Pancreas (tissue), 10 donors: ENCODE results near the gene AGL. TPM values are rescaled to one million over a fixed set of nuclear protein-coding genes. Genes with fewer than 3 reads are reported as not detected.

Experiments used
- ATAC-seq, 4 donors: fragments of 200-7000 bp; cut with Tn5 transposase; one replicate each; pipeline versions ENCODE4 v1.8.0 to v1.9.1; 2020; ENCODE audit warnings: mild to moderate bottlenecking in 4 of 4, moderate library complexity in 4 of 4
- DNase-seq, 6 donors: peaks; one replicate each; pipeline ENCODE4 v3.0.0-alpha.2; 2020
- FAIRE-seq: peaks from 2 replicates; lab custom pipeline; 2012; peaks lifted over from hg19 to GRCh38; lab: Jason Lieb, UNC
- H3K27ac ChIP-seq, 4 donors: fragments of 200-600 bp; sonication (generic); 1 replicate in 3 of 4; 2 replicates in 1 of 4; pipeline versions ENCODE4 v1.5.0 to v1.8.0; 2020
- H3K27me3 ChIP-seq, 4 donors: fragments of 200-600 bp; one replicate each; pipeline ENCODE4 v1.8.0; 2021
- H3K36me3 ChIP-seq, 3 donors: fragments of 200-600 bp; sonication (generic) in 1 of 3; one replicate each; pipeline versions ENCODE4 v1.5.0 to v1.8.0; 2020 to 2021
- H3K4me1 ChIP-seq, 3 donors: fragments of 200-600 bp; one replicate each; pipeline ENCODE4 v1.8.0; 2021
- H3K4me3 ChIP-seq, 4 donors: fragments of 200-600 bp; sonication (generic) in 2 of 4; one replicate each; pipeline versions ENCODE4 v1.5.0 to v1.8.0; 2020 to 2021
- H3K9me3 ChIP-seq, 4 donors: fragments of 200-600 bp; one replicate each; pipeline ENCODE4 v1.8.0; 2021
- CTCF ChIP-seq, 4 donors: fragments of 200-600 bp; sonication (generic) in 3 of 4; IDR thresholded peaks; one replicate each; pipeline versions ENCODE4 v1.5.0 to v1.8.0; 2021; ENCODE audit warnings: antibody characterized with exemption in 4 of 4
- WGBS, 2 donors: extraction: QIAGEN DNeasy Blood & Tissue Kit; methylation state at CpG; one replicate each; pipeline ENCODE4 v1.1.7; 2013; 5-methylcytosine and 5-hydroxymethylcytosine counted together
- intact Hi-C, 3 donors: fragments of 100-400 bp; cut with DNase I; formaldehyde crosslinking; loops; one replicate each; pipeline versions ENCODE4 v1.11.1 to v1.14.2; 2022
- polyA plus RNA-seq, 2 donors: library from polyadenylated mRNA; stranded (reverse); fragments of 200-250 nt; gene quantifications; one replicate each; pipeline ENCODE4 v1.2.3, GENCODE V29; 2013
- total RNA-seq, 6 donors: library from RNA; stranded (reverse); fragmentation: NEBNext Ultra II Directional in 4 of 6; extraction: Animal tissue kit (Norgen Biotek cat#: 25700) in 4 of 6; gene quantifications; one replicate each; pipeline versions ENCODE4 v1.2.1 to v1.2.4, GENCODE V29; 2021 to 2023
- donor health status: healthy with polysubstance abuse.
- donor health status: DM: no; HTN: no; CAD: no; lungs with moderate emphysema.
- donor health status: DM: no; HTN: no; CAD: no.
- donor health status: control.
- donor health status: control.
- donor health status: Bipolar disorder and iron deficiency.
- donor health status: DM: yes; HTN: yes; CAD: no.
- donor health status: DM: no; HTN: no; CAD: no.
- donor health status: DM: no; HTN: no; CAD: no.
- donor health status: DM: yes; HTN: yes; CAD: no.

AGL gene
- total and polyA plus RNA-seq, 8 donors, result 2.9 to 8.1 (median 4.5) TPM

- no peak for ATAC-seq
- 77 to 90% methylated on average over 1 of the region's 1 CpG for WGBS, 2 donors
Observed at GRCh38 chr1:99872063-99872462, 21.9 kb downstream of the AGL start.

DNA sequence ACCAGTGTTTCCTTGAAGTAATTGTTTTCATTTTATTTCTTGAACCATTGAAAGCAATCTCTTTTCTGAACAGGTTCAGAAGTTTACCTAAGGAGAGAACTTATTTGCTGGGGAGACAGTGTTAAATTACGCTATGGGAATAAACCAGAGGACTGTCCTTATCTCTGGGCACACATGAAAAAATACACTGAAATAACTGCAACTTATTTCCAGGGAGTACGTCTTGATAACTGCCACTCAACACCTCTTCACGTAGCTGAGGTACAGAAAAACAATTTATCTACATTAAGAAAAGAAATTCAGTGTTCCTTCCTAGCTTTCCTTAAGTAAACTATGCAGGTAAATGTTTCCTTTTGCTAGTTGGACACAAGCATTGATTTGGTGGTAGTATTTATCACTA, 27.4 kb downstream of the AGL start:
- no peak for DNase-seq
- no peaks in the 10 kb centered on the region for H3K27me3 ChIP-seq
- peaks cover 0 to 9% (median 0%) of the 10 kb centered on the region in 3 donors for H3K36me3 ChIP-seq
- 40 to 48% methylated on average over 3 of the region's 3 CpGs for WGBS, 2 donors
- no peaks in the 10 kb centered on the region for H3K4me1 ChIP-seq
- FAIRE-seq, result no peak
- no peak for TF ChIP-seq CTCF (IDR thresholded peaks at IDR 0.05)
- H3K4me3 ChIP-seq, result no peak overlapping the region
- intact Hi-C loops, result no loop called here
- no peaks in the 10 kb centered on the region for H3K9me3 ChIP-seq
- ATAC-seq, result no peak
- H3K27ac ChIP-seq, result no peak overlapping the region

More at GRCh38 chr1:99872063-99872462, 21.9 kb downstream of the AGL start:
- no peak for FAIRE-seq
- intact Hi-C loops, result no loop called here
- DNase-seq, result no peak
- H3K36me3 ChIP-seq, result no peaks in the 10 kb centered on the region
- no peak for TF ChIP-seq CTCF (IDR thresholded peaks at IDR 0.05)
- no peaks in the 10 kb centered on the region for H3K9me3 ChIP-seq
- no peaks in the 10 kb centered on the region for H3K27me3 ChIP-seq
- H3K4me1 ChIP-seq, result no peaks in the 10 kb centered on the region
- H3K4me3 ChIP-seq, result no peak overlapping the region
- H3K27ac ChIP-seq, result no peak overlapping the region

GRCh38 chr1:99886179-99886578, 36.0 kb downstream of the AGL start:
- DNase-seq, result no peak
- Histone ChIP-seq H3K4me3 (no peak overlapping the region), H3K36me3 (peaks cover 0 to 14% (median 3%) of the 10 kb centered on the region in 3 donors), H3K4me1 (no peaks in the 10 kb centered on the region), H3K27me3 (no peaks in the 10 kb centered on the region), H3K27ac (no peak overlapping the region), H3K9me3 (no peaks in the 10 kb centered on the region)
- intact Hi-C loops, result no loop called here
- no peak for FAIRE-seq
- TF ChIP-seq CTCF (IDR thresholded peaks at IDR 0.05), result no peak
- WGBS, 2 donors, result 24 to 29% methylated on average over 1 of the region's 1 CpG
- ATAC-seq, result no peak

DNA sequence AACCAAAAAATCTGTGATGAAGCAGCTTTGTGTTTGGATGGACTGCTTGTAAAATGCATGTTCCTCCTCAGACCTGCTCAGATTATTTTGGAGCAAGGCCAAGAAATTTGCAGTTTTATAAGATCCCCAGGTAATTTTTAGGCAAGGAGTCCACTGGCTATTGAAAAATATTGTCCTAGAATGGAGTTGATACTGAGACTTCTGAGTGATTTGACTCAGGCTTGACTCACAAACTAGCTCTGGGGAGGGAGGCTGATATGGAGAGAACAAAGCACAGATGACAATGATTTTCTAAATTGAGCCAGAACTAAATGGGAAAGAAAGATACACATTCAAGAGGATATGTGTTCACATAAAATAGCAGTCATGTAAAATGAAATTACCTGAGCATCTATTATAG, 36.7 kb downstream of the AGL start:
- no peaks in the 10 kb centered on the region for H3K9me3 ChIP-seq
- no peak for DNase-seq
- ATAC-seq, result no peak
- intact Hi-C loops, result no loop called here
- no peaks in the 10 kb centered on the region for H3K27me3 ChIP-seq
- no peak overlapping the region for H3K27ac ChIP-seq
- H3K36me3 ChIP-seq, result peaks cover 0 to 8% (median 3%) of the 10 kb centered on the region in 3 donors
- no peak for FAIRE-seq
- TF ChIP-seq CTCF (IDR thresholded peaks at IDR 0.05), result no peak
- H3K4me3 ChIP-seq, result no peak overlapping the region
- no peaks in the 10 kb centered on the region for H3K4me1 ChIP-seq

DNA sequence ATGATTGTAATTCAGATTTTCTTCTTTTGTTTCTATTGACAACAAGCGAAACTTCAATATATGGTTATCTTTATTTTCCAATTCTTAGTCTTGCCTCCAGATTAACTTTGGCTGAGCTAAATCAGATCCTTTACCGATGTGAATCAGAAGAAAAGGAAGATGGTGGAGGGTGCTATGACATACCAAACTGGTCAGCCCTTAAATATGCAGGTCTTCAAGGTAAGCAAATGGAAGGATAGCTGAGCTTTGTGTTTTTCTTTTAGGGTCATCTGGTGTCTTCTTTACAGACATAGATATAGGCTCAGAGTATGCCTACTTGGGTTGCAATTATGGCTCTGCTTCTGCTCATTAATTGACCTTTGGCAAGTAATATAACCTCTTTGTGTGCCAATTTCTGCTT, 37.7 kb downstream of the AGL start:
- ATAC-seq (no peak), FAIRE-seq (no peak), DNase-seq (no peak)
- Histone ChIP-seq H3K4me1 (no peaks in the 10 kb centered on the region), H3K27ac (no peak overlapping the region), H3K9me3 (no peaks in the 10 kb centered on the region), H3K4me3 (no peak overlapping the region), H3K27me3 (no peaks in the 10 kb centered on the region), H3K36me3 (peaks cover 0 to 12% (median 3%) of the 10 kb centered on the region in 3 donors)
- 81 to 88% methylated on average over 2 of the region's 2 CpGs for WGBS, 2 donors
- intact Hi-C loops, result no loop called here
- TF ChIP-seq CTCF (IDR thresholded peaks at IDR 0.05), result no peak
